PC-9 (cell line): ENCODE results near the gene ZNF79. TPM values are rescaled to one million over a fixed set of nuclear protein-coding genes. Genes with fewer than 3 reads are reported as not detected.

Source experiments
- BruUV-seq: library from RNA; stranded (reverse); fragments of 400-500 nt; replicated peaks from 2 replicates; lab custom pipeline; 2021; lab: Mats Ljungman, UMichigan
- CTCF ChIA-PET: fragments of 300-600 bp; sonication (Branson Sonifier 250); formaldehyde crosslinking; loops from one replicate; lab custom pipeline; 2022; ENCODE audit warnings: antibody characterized with exemption; lab: Charles Lee
- POLR2A ChIA-PET: fragments of 300-600 bp; sonication (Branson Sonifier 250); formaldehyde crosslinking; loops from one replicate; lab custom pipeline; 2022; ENCODE audit warnings: antibody characterized with exemption; ENCODE audit not compliant: unreplicated experiment; lab: Charles Lee
- DNase-seq, 2 experiments: peaks; one replicate each; pipeline versions ENCODE4 v3.0.0 to v3.0.0-alpha.2; 2015 to 2022; ENCODE audit warnings: mixed read lengths in 1 of 2
- H2AFZ ChIP-seq: fragments of 200-600 bp; sonication (generic); 2 replicates; pipeline ENCODE4 v1.8.1; 2017; ENCODE audit warnings: antibody characterized with exemption
- H3F3A ChIP-seq: fragments of 200-600 bp; sonication (generic); 2 replicates; pipeline ENCODE4 v1.8.1; 2017; ENCODE audit warnings: antibody characterized with exemption, mild to moderate bottlenecking, low read depth; ENCODE audit not compliant: insufficient read depth
- H3K27ac ChIP-seq: fragments of 200-600 bp; sonication (generic); 2 replicates; pipeline ENCODE4 v1.6.1; 2016; ENCODE audit warnings: mixed run types
- H3K27me3 ChIP-seq: fragments of 200-600 bp; sonication (generic); 2 replicates; pipeline ENCODE4 v1.6.1; 2016; ENCODE audit warnings: low read depth, mixed run types; ENCODE audit not compliant: insufficient read depth
- H3K36me3 ChIP-seq: fragments of 200-600 bp; sonication (generic); 2 replicates; pipeline ENCODE4 v1.6.1; 2016; ENCODE audit warnings: low read depth, mixed run types
- H3K4me1 ChIP-seq: fragments of 200-600 bp; sonication (generic); replicated peaks from 2 replicates; pipeline ENCODE4 v1.6.1; 2016; ENCODE audit warnings: mixed run types; ENCODE audit not compliant: insufficient read depth
- H3K4me2 ChIP-seq: fragments of 200-600 bp; sonication (generic); 2 replicates; pipeline ENCODE4 v1.6.1; 2017; ENCODE audit warnings: mixed run types
- H3K4me3 ChIP-seq: fragments of 200-600 bp; sonication (generic); 2 replicates; pipeline ENCODE4 v1.6.1; 2016; ENCODE audit warnings: mixed run types
- H3K79me2 ChIP-seq: fragments of 200-600 bp; sonication (generic); 2 replicates; pipeline ENCODE4 v1.6.1; 2017; ENCODE audit warnings: low read depth, mixed run types
- H3K9me2 ChIP-seq: fragments of 200-600 bp; sonication (generic); 2 replicates; pipeline ENCODE4 v1.8.1; 2017; ENCODE audit warnings: mild to moderate bottlenecking; ENCODE audit not compliant: insufficient read depth
- H3K9me3 ChIP-seq: fragments of 200-600 bp; sonication (generic); 2 replicates; pipeline ENCODE4 v1.8.1; 2016; ENCODE audit warnings: low read depth; ENCODE audit not compliant: insufficient read depth
- H4K20me1 ChIP-seq: fragments of 200-600 bp; sonication (generic); 2 replicates; pipeline ENCODE4 v1.8.1; 2017; ENCODE audit not compliant: insufficient read depth
- EZH2 ChIP-seq: fragments of 200-600 bp; sonication (generic); IDR thresholded peaks from 2 replicates; pipeline ENCODE4 v1.8.0; 2017; ENCODE audit warnings: antibody characterized with exemption, low read depth
- intact Hi-C: fragments of 100-400 bp; cut with micrococcal nuclease; formaldehyde crosslinking; loops from one replicate; pipeline ENCODE4 v1.10.0; 2022; ENCODE audit not compliant: unreplicated experiment
- total RNA-seq: library from RNA; stranded (reverse); gene quantifications from 2 replicates; pipeline ENCODE4 v1.2.3, GENCODE V29; 2021
- TF ChIP-seq, protein P1 (sequence below): fragments of 200-600 bp; sonication (generic); conservative IDR thresholded peaks from 2 replicates; pipeline ENCODE4 v1.6.1; 2017; ENCODE audit warnings: mixed run types, antibody characterized with exemption, mild to moderate bottlenecking, moderate library complexity

Gene ZNF79
- total RNA-seq, 1 experiment from 2014 or later, result 5.8 TPM

GRCh38 chr9:127474592-127474991, 50.4 kb downstream of the ZNF79 start:
- H4K20me1 ChIP-seq, result no peaks in the 10 kb centered on the region
- no peaks in the 10 kb centered on the region for H3F3A ChIP-seq
- no peak for TF ChIP-seq EZH2
- TF ChIP-seq, protein P1, sequence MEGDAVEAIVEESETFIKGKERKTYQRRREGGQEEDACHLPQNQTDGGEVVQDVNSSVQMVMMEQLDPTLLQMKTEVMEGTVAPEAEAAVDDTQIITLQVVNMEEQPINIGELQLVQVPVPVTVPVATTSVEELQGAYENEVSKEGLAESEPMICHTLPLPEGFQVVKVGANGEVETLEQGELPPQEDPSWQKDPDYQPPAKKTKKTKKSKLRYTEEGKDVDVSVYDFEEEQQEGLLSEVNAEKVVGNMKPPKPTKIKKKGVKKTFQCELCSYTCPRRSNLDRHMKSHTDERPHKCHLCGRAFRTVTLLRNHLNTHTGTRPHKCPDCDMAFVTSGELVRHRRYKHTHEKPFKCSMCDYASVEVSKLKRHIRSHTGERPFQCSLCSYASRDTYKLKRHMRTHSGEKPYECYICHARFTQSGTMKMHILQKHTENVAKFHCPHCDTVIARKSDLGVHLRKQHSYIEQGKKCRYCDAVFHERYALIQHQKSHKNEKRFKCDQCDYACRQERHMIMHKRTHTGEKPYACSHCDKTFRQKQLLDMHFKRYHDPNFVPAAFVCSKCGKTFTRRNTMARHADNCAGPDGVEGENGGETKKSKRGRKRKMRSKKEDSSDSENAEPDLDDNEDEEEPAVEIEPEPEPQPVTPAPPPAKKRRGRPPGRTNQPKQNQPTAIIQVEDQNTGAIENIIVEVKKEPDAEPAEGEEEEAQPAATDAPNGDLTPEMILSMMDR, result no peak
- no peaks in the 10 kb centered on the region for H3K4me1 ChIP-seq
- no peak overlapping the region for H3K4me3 ChIP-seq
- no peak overlapping the region for H3K4me2 ChIP-seq
- no TSS peak for BruUV-seq
- H3K9me3 ChIP-seq, result no peaks in the 10 kb centered on the region
- H3K79me2 ChIP-seq, result no peaks in the 10 kb centered on the region
- CTCF ChIA-PET, result no interaction called here
- intact Hi-C loops, result no loop called here
- no peaks in the 10 kb centered on the region for H3K27me3 ChIP-seq
- no peak overlapping the region for H2AFZ ChIP-seq
- no peaks in the 10 kb centered on the region for H3K9me2 ChIP-seq
- DNase-seq, result no peak
- POLR2A ChIA-PET, result interaction anchor here (0.6 kb wide), 1 partner anchor 85 kb away, joined by 7 read pairs; no protein-coding TSS in a partner anchor
- no peak overlapping the region for H3K27ac ChIP-seq
- H3K36me3 ChIP-seq, result peaks cover 5% of the 10 kb centered on the region; the same call in 1 of the 2 replicates

DNA sequence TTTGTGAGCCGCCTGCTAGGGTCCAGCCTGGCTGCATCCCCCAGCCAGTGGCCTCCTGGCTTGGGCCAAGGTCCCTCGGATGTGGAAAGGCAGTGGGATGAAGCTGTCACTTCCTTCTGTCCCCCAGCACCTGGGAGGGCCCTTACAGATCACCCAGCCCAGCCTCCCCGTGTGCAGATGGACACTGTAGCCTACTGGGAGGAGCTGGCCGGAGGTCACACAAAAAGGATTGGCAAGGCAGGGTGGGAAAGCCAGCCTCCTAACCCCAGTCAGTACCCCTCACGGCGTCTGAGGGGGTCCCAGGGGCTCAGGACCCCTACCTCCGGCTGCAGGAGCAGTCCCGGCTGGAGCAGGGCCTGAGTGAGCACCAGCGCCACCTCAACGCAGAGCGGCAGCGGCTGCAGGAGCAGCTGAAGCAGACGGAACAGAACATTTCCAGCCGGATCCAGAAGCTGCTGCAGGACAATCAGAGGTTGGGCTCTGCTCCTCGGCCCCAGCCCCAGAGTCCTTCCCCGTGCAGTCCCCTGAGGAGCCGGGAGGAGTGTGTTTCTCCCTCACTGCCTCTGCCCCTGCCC, 55.4 kb downstream of the ZNF79 start:
- Histone ChIP-seq H3K4me1 (no peaks in the 10 kb centered on the region), H3K79me2 (no peaks in the 10 kb centered on the region), H3K4me2 (no peak overlapping the region), H3K36me3 (peaks cover 8% of the 10 kb centered on the region), H3K9me2 (no peaks in the 10 kb centered on the region), H3K27ac (no peak overlapping the region), H3K4me3 (no peak overlapping the region), H4K20me1 (no peaks in the 10 kb centered on the region), H3K27me3 (no peaks in the 10 kb centered on the region), H3K9me3 (no peaks in the 10 kb centered on the region), H3F3A (no peaks in the 10 kb centered on the region), H2AFZ (no peak overlapping the region)
- TF ChIP-seq, protein P1, result no peak
- TF ChIP-seq EZH2, result no peak
- intact Hi-C loops, result no loop called here
- DNase-seq, result no peak
- POLR2A ChIA-PET, result no interaction called here
- CTCF ChIA-PET, result no interaction called here
- no TSS peak for BruUV-seq

DNA sequence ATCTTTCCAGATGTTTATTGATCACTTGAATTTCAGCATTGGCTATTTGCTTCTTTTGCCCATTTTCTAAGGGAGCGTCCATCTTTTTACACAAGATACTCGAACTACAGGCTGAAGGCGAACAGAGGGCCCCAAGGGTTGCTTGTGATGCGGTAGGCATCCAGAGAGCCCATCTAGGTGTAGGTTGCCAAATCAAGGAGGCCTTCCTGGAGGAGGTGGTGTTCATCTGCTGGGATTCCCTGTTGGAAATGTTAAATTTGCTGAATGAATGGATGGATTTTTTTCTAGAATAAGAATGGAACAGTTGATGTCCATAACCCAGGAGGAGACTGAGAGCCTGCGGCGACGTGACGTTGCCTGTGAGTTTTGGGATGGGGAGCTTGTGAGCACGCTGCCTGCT, 58.5 kb downstream of the ZNF79 start:
- DNase-seq, result no peak
- H3K27me3 ChIP-seq, result no peaks in the 10 kb centered on the region
- ChIA-PET CTCF (no interaction called here), POLR2A (no interaction called here)
- H3K36me3 ChIP-seq, result peaks cover 8% of the 10 kb centered on the region
- intact Hi-C loops, result no loop called here
- no peak overlapping the region for H3K4me2 ChIP-seq
- no peak overlapping the region for H3K27ac ChIP-seq
- no peak overlapping the region for H2AFZ ChIP-seq
- H3K79me2 ChIP-seq, result no peaks in the 10 kb centered on the region
- no peaks in the 10 kb centered on the region for H3K4me1 ChIP-seq
- no peak for TF ChIP-seq EZH2
- TF ChIP-seq, protein P1, result no peak
- no peaks in the 10 kb centered on the region for H3K9me2 ChIP-seq
- 0 out of 2 replicates have a peak, but pooled peaks cover 3% of the 10 kb centered on the region for H3F3A ChIP-seq
- no peak overlapping the region for H3K4me3 ChIP-seq
- no TSS peak for BruUV-seq
- H3K9me3 ChIP-seq, result no peaks in the 10 kb centered on the region
- H4K20me1 ChIP-seq, result no peaks in the 10 kb centered on the region
